Testis (tissue), 3 donors: ENCODE results near the gene GRIPAP1. TPM values are rescaled to one million over a fixed set of nuclear protein-coding genes. Genes with fewer than 3 reads are reported as not detected.

Experiments
- DNase-seq: peaks from one replicate; pipeline ENCODE4 v3.0.0-alpha.2; 2019
- H3K27ac ChIP-seq, 2 donors: fragments of 200-600 bp; sonication (generic); one replicate each; pipeline ENCODE4 v1.5.1; 2019
- H3K27me3 ChIP-seq: fragments of 200-600 bp; sonication (generic); one replicate; pipeline ENCODE4 v1.5.1; 2019
- H3K36me3 ChIP-seq: fragments of 200-600 bp; sonication (generic); one replicate; pipeline ENCODE4 v1.5.1; 2017; ENCODE audit warnings: low read depth; ENCODE audit errors: missing control alignments
- H3K4me1 ChIP-seq: fragments of 200-600 bp; sonication (generic); one replicate; pipeline ENCODE4 v1.5.1; 2019
- H3K4me3 ChIP-seq, 2 donors: fragments of 200-600 bp; sonication (generic); one replicate each; pipeline ENCODE4 v1.5.1; 2017 to 2019
- H3K9me3 ChIP-seq: fragments of 200-600 bp; sonication (generic); one replicate; pipeline ENCODE4 v1.5.1; 2017
- CTCF ChIP-seq, 3 experiments: fragments of 450-650 bp in 2 of 3; fragments of 200-600 bp in 1 of 3; sonication (generic) in 1 of 3; IDR thresholded peaks; one replicate each; pipeline ENCODE4 v1.5.1; 2016 to 2019; ENCODE audit warnings: antibody characterized with exemption in 3 of 3, mild to moderate bottlenecking in 2 of 3, moderate library complexity in 1 of 3
- POLR2A ChIP-seq: fragments of 450-650 bp; IDR thresholded peaks from one replicate; pipeline ENCODE4 v1.6.1; 2017; ENCODE audit warnings: antibody characterized with exemption, mild to moderate bottlenecking, moderate library complexity
- WGBS, 2 donors: methylation state at CpG; one replicate each; pipeline ENCODE4 v1.1.5; 2018; 5-methylcytosine and 5-hydroxymethylcytosine counted together
- intact Hi-C: fragments of 100-400 bp; cut with DNase I; formaldehyde crosslinking; loops from one replicate; pipeline ENCODE4 v1.15.1; 2023; ENCODE audit warnings: low total_unique reads
- polyA plus RNA-seq: library from polyadenylated mRNA; stranded (reverse); fragments of 350-450 nt; fragmentation: Illumina TruSeq; extraction: RNeasy Lipid Tissue Mini Kit (QIAGEN cat#74804); gene quantifications from one replicate; pipeline ENCODE4 v1.2.3, GENCODE V29; 2014; ENCODE audit warnings: low read depth, low replicate concordance; ENCODE audit not compliant: insufficient read depth
- total RNA-seq, 2 donors: library from RNA; depleted of rRNA; stranded (reverse); fragments of >200 nt; gene quantifications; one replicate each; pipeline ENCODE4 v1.2.3, GENCODE V29; 2016

The GRIPAP1 gene
- total and polyA plus RNA-seq, 3 donors from 2014 or later = 44.4 to 88.9 (median 76.4) TPM

- no peaks in the 10 kb centered on the region for H3K27me3 ChIP-seq
- peak overlapping the region; percentile 94 to 98 for H3K27ac ChIP-seq
- H3K4me3 ChIP-seq = peak overlapping the region; percentile 74 to 91
- intact Hi-C loops = no loop called here
- H3K36me3 ChIP-seq = no peaks in the 10 kb centered on the region
- TF ChIP-seq CTCF (IDR thresholded peaks at IDR 0.05) (no peak), POLR2A (no peak)
- DNase-seq = no peak
- H3K9me3 ChIP-seq = no peaks in the 10 kb centered on the region
- WGBS, 2 donors = 0% methylated on average over 15 of the region's 29 CpGs; no CpG with 5 or more reads in 1 of the 2 donors
- no peaks in the 10 kb centered on the region for H3K4me1 ChIP-seq
Observed at GRCh38 chrX:49042581-49043219, 40.6 kb upstream of the GRIPAP1 start.

DNA sequence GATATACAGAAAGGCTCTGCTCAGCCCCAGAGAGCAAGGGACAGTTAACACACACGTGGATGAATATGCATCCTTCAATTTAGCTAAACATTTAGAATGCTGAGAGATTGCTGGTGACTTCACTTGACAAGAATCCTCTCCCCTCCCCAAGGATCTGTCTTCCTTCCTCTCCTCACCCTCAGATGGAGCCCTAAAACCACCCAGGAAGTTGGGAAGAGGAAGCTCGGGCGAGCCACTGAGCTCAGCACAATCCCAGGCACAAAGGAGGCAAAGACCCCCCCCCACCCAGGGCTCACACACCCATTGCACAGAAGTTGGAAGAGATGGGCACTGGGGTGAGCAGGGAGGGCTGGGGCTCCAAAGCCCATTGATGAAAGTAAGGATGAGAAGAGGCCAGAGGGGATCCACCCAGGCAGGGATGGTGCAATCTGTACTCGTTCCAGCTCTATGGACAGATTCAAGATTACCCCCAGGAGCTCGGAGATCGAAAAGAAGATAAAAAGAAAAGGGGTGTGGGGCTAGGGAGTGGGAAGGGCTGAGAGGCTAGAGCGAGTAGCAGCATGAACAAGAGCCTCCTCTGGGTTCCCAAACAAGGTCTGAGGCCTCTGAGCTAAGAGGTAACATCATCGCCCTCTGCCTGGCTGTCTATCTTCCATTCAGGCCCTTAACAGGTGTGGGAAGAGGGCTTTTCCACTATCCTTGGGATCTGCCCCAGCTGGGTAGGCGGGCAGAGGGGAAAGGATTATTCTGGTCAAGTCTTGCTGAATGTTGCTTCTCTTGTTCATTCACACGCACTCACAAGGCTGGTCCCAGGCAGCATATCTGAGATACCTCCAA lies 39.9 kb upstream of the GRIPAP1 start:
- TF ChIP-seq CTCF (IDR thresholded peaks at IDR 0.05) (no peak), POLR2A (no peak)
- WGBS, 2 donors = 8% methylated on average over 9 to 10 of the region's 10 CpGs
- no peak for DNase-seq
- Histone ChIP-seq H3K9me3 (no peaks in the 10 kb centered on the region), H3K4me1 (no peaks in the 10 kb centered on the region), H3K27me3 (no peaks in the 10 kb centered on the region), H3K4me3 (peak overlapping the region; percentile 74 to 91), H3K27ac (peak overlapping the region; percentile 94 to 98), H3K36me3 (no peaks in the 10 kb centered on the region)
- intact Hi-C loops = no loop called here

DNA sequence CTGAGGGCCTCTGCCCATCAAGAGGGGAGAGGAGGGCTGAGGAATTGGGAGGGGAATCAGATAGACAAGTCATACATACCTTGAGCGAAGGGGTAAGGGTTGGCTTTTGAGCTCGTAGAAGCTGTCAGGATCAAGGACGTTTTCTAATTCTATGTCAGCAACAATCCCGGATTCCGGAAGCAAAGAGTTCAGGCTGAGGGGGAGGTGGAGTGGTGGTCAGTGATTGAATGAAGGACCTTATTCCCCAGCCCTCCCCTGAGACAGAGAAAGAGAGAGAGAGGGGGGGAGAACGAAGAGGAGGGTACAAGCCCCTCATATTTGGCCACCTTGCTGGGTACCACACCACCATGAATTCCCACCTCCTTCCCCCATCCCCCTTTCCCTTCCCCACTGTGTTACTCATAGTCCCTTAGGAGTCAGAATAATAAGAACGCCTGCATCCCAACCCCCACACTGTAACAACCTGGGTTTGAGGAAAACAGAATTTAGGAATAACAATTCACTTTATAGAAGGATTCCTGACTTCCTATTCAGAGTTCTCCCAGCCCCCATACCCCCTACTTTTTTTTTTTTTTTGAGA lies 38.4 kb upstream of the GRIPAP1 start:
- peak overlapping the region; percentile 42 to 72 for H3K27ac ChIP-seq
- TF ChIP-seq POLR2A (no peak), CTCF (IDR thresholded peaks at IDR 0.05) (no peak)
- no peak for DNase-seq
- H3K9me3 ChIP-seq = no peaks in the 10 kb centered on the region
- no peaks in the 10 kb centered on the region for H3K27me3 ChIP-seq
- no peak overlapping the region for H3K4me3 ChIP-seq
- H3K4me1 ChIP-seq = no peaks in the 10 kb centered on the region
- H3K36me3 ChIP-seq = no peaks in the 10 kb centered on the region
- intact Hi-C loops = no loop called here
- 19 to 36% methylated on average over 7 of the region's 7 CpGs for WGBS, 2 donors

DNA sequence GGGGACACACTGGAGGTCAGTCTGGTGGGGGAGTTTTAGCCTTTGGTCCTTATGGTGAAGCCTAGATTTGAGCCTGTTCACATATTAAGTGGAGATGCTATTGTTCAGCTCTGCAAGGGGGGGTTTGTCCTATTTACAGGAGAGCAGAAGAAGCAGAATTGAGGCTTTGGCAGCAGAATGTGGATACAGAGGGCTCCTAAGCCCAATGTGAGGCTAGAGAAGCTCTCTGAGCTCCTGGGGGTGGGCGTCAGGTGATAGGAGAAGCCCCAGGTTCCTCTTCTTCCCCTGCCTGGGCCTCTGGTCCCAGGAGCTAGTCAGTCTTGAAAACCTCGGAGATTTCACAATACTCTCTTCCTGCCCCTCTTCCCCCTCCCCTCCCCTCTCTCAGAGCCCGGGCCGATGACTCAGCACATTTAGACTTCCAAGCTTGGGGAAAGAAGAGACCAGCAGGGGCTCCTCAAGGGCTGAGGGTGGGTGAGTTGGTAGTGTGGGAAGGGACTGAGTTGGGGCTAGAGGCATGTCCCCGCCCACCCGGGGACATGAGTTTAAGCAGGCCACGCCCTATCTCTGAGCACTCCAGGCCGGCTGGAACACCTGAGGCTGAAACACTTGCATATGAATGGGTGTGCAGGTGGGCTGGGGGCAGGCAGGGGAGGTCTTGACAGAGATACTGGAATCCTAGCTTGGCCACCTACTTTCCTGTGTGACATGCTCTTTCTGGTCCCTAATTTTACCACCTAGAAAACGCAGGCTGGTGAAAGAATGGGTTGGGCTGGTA lies 37.7 kb upstream of the GRIPAP1 start:
- no peaks in the 10 kb centered on the region for H3K4me1 ChIP-seq
- intact Hi-C loops = no loop called here
- no peaks in the 10 kb centered on the region for H3K36me3 ChIP-seq
- H3K27me3 ChIP-seq = no peaks in the 10 kb centered on the region
- H3K4me3 ChIP-seq = no peak overlapping the region
- 5 to 20% methylated on average over 4 to 9 of the region's 9 CpGs for WGBS, 2 donors
- peak; percentile 69 for DNase-seq
- no peak for TF ChIP-seq CTCF (IDR thresholded peaks at IDR 0.05)
- no peak for TF ChIP-seq POLR2A
- no peaks in the 10 kb centered on the region for H3K9me3 ChIP-seq
- peak overlapping the region; percentile 42 to 72 for H3K27ac ChIP-seq
